AG04449 (cell line): Measurements from ENCODE around the gene VSIG8.
"Not testable (repeated sequence)": the region's sequence is repeated elsewhere in the genome, so short reads cannot be mapped to it uniquely, and the experiment has no call there.

Experiments
- CTCF ChIA-PET: fragments of 350-600 bp; formaldehyde crosslinking; extraction: SDS; loops from one replicate; lab custom pipeline; 2021; ENCODE audit warnings: antibody characterized with exemption; lab: Yijun Ruan, JAX
- POLR2A ChIA-PET: fragments of 400-600, 350-600 bp; formaldehyde crosslinking; extraction: SDS; loops from one replicate; lab custom pipeline; 2020; ENCODE audit warnings: antibody characterized with exemption, inconsistent platforms; lab: Yijun Ruan, JAX
- DNase-seq: peaks from one replicate; pipeline ENCODE4 v3.0.0-alpha.2; 2010; ENCODE audit warnings: low read depth, low spot score
- H3K4me3 ChIP-seq: 2 replicates; pipeline ENCODE4 v1.5.1; 2011; ENCODE audit warnings: low read depth, mild to moderate bottlenecking, control low read depth, low read length
- CTCF ChIP-seq: IDR thresholded peaks from one replicate; pipeline ENCODE4 v1.5.1; 2011; ENCODE audit warnings: mild to moderate bottlenecking, moderate library complexity, low read length, control low read depth, inconsistent platforms; ENCODE audit not compliant: insufficient read depth; ENCODE audit errors: missing control alignments

The VSIG8 gene

GRCh38 chr1:159862557-159862956 lies at the start of gene VSIG8:
VSIG8 (minus strand) TSS chr1:159862657; CDS start chr1:159862521, 136 bp downstream.
- DNase-seq = no peak
- POLR2A ChIA-PET = no interaction called here
- CTCF ChIA-PET = interaction anchor here (1.9 kb wide), 1 partner anchor 11 kb away, joined by 5 read pairs; no protein-coding TSS in a partner anchor
- no peak for TF ChIP-seq CTCF
- no peak within 1 kb of the TSS for H3K4me3 ChIP-seq

- TF ChIP-seq CTCF = no peak
- POLR2A ChIA-PET = no interaction called here
- H3K4me3 ChIP-seq = no peak overlapping the region
- no peak for DNase-seq
- CTCF ChIA-PET = interaction anchor here (0.5 to 1.1 kb wide), 2 partner anchors 15 to 240 kb away, joined by 3 read pairs; no protein-coding TSS in a partner anchor
These were observed 49.0 kb upstream of the VSIG8 start for GRCh38 chr1:159911326-159912070.

- no peak for DNase-seq
- TF ChIP-seq CTCF = no peak
- H3K4me3 ChIP-seq = no peak overlapping the region
- POLR2A ChIA-PET = no interaction called here
- CTCF ChIA-PET = interaction anchor here (0.6 to 2.5 kb wide), 7 partner anchors 13 to 688 kb away, joined by 3 to 11 read pairs (median 6); no protein-coding TSS in a partner anchor
These were observed 45.8 kb upstream of the VSIG8 start for GRCh38 chr1:159908031-159908940.

GRCh38 chr1:159906960-159907359 lies 44.5 kb upstream of the VSIG8 start:
- CTCF ChIA-PET = interaction anchor here (1.6 to 2.5 kb wide), 3 partner anchors 16 to 108 kb away, joined by 6 to 11 read pairs (median 7); no protein-coding TSS in a partner anchor
- POLR2A ChIA-PET = no interaction called here
- no peak overlapping the region for H3K4me3 ChIP-seq
- DNase-seq = no peak
- TF ChIP-seq CTCF = no peak

- POLR2A ChIA-PET, DNase-seq, H3K4me3 ChIP-seq: not testable (repeated sequence)
- CTCF ChIA-PET = interaction anchor here (2.1 to 2.8 kb wide), 2 partner anchors 11 to 105 kb away, joined by 7 to 11 read pairs; no protein-coding TSS in a partner anchor
These were observed 41.6 kb upstream of the VSIG8 start for GRCh38 chr1:159904036-159904435.

GRCh38 chr1:159902541-159902940 lies 40.1 kb upstream of the VSIG8 start:
- CTCF ChIA-PET = interaction anchor here (1.1 to 3.3 kb wide), 5 partner anchors 10 to 104 kb away, joined by 3 to 26 read pairs (median 7); no protein-coding TSS in a partner anchor

More at GRCh38 chr1:159902541-159902940, 40.1 kb upstream of the VSIG8 start:
- no peak for TF ChIP-seq CTCF
- H3K4me3 ChIP-seq = no peak overlapping the region
- DNase-seq = no peak
- POLR2A ChIA-PET = no interaction called here
